HG03521 (cell line): Measurements from ENCODE around the gene NAGLU.

ENCODE experiments used
- ATAC-seq: cut with Tn5 transposase; IDR thresholded peaks from one replicate; pipeline ENCODE4 v1.9.1; 2021; ENCODE audit warnings: mild to moderate bottlenecking, moderate library complexity; ENCODE audit not compliant: unreplicated experiment

NAGLU gene

DNA sequence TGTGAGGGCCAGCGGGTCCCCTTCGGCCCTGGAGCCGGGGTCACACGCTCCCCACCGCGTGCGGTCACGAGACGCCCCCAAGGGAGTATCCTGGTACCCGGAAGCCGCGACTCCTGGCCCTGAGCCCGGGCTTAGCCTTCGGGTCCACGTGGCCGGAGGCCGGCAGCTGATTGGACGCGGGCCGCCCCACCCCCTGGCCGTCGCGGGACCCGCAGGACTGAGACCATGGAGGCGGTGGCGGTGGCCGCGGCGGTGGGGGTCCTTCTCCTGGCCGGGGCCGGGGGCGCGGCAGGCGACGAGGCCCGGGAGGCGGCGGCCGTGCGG lies at the start of gene NAGLU:
TSS of gene NAGLU (plus strand) at position 194 of the 324 bp plus-strand sequence. CDS start at position 226, 32 bp downstream.
- ATAC-seq: peak; percentile 79

DNA sequence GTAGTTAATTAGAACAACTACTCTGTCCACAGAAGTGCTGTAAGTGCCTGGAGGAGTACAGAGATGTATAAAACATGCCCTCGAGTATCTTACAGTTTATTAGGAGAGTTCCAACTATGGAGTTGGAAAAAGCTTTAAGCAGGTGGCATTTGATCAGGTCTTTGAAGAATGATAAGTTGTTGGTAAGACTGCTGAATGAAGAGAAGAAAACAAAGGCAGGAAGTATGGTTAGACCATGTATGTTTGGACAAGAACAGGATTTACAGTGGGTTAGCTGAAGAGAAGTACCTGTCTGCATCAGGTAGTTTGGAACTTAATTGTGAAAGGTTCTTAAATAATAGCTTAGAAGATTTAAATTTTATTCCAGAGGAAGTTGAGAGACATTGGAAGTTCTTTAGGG lies 48.0 kb upstream of the NAGLU start:
- ATAC-seq: no peak

DNA sequence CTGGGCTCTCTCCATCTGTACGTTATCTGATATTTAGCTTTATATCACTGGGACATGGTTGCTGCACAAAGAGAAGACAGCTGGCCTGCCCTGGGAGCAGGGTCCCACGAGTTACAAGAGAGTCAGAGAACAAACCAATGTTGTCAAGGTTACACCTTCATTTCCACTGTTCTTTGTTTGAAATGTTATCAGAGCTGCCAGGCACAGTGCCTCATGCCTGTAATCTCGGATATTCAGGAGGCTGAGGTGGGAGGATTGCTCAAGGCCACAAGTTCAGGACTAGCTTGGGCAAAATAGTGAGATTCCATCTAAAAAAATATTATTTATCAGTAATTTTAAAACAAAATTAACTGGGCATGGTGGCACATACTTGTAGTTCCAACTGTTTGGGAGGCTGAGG lies 42.7 kb upstream of the NAGLU start:
- no peak for ATAC-seq

DNA sequence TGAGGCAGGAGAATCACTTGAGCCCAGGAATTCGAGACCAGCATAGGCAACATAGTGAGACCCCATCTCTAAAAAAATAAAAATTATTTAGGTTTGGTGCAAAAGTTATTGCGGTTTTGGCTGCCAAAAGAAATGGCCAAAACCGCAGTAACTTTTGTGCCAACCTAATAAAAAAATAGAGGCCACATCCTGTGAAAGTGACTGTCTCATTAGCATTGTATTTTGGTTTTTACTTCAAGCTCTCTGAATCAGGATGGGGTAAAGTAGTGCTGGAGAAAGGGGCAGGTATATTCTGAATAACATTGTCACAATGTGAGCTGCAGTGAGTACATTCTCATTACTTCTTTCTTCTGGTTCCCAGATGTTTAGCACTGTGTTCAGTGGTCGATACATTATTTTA lies 41.4 kb upstream of the NAGLU start:
- no peak for ATAC-seq

DNA sequence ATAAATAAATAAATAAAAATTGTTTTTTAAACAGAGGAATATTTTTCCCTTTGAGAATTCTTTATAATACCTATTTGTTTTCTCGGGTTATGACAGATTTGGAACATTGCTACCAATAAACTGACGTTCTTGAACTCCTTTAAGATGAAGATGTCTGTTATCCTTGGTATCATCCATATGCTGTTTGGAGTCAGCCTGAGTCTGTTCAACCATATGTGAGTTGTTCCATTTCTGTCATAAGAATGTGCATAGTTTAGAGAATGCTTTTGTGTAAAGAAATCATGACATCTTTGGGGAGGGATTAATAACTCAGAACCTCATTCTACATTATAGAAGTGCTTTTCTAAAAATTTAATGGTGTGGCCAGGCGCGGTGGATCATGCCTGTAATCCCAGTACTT lies 37.2 kb upstream of the NAGLU start:
- no peak for ATAC-seq

DNA sequence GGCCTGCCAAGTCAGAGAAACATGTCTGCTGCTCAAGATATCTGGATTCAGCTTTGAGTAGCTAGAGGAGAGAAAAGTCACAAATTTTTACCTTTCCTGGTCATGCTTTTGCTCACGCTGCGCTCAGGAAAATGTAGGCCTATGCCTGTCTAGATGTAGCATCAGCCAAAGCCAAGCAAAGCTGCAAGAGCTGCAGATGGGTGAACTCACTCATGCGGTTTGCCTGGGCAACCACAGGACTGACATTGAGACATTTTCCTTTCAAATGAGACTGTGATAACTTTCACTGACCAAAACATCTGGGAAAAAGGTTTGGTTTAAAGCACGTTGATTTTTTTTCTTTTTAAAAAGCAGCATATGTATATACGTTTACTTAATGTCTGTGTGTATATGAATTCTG lies 34.0 kb upstream of the NAGLU start:
- ATAC-seq: no peak

DNA sequence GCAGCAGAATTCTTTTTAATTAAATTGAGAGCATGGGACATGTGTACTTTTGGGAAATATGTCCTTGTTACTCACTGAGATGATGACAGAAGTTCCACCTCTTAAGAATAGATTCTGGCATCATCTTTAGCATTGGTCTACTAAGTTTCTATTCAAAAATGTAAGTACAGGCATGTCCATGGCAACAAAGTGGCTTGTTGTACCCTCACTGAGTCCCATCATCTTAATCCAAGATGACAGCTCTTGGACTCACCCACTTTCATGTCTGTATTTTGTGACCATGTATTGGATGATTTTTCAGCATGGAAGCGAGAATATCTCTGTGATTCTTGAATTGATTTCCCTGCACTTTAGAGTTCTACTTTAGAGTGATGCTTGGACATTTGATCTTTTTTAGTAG lies 33.1 kb upstream of the NAGLU start:
- no peak for ATAC-seq

DNA sequence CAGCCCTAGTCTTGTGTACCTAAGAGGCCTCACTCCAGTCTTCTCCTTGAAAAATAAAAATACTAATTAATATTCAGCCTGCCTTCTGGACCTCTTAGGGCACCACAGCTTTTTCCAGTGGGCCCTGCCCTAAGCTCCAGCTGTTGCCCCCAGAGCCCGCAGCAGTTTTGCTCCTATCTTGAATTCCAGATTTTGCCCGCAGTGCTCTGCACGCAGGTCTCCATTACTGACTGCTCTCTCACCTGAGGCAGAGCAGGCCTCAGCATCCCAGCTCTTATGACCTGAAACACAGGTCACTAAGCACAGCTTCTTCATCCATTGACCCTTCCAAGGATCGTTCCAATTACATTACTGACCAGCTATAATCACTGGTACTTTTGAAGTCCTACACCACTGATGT lies 28.4 kb upstream of the NAGLU start:
- ATAC-seq: no peak

DNA sequence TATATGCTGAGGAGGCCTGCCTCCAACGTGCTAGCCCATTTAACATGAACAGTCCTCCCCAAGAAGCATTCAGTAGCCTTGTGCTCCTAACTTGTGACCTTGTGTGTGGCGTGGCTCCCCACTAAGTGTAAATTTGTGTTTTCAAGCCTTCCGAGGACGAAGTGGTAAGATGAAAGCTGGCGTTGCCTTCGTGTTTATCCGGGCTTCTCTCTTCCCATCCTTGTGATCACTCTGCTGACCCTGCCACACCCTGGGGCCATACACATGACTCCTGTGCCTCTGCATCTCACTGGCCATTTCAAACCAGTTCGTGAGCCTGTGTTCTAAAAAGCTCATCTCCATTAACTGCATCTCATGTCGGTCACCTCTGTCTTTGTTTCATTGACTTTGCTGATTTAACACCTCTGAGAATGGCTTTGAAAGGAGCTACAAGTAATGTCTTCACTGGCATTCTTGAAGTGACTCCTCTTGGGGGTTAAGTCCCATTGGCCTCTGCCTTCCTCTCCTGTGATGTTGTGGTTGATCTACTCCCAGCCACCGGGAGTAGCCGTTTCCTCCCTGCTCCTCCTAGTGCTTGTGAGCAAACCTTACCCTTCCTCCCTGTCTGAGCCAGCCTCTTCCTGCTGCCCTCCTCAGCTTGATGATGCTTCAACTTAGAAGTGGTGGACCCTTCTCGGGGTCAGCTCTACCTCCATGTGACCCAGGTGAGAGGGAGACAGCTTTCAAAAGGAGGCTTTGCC lies 27.4 kb upstream of the NAGLU start:
- ATAC-seq: no peak

DNA sequence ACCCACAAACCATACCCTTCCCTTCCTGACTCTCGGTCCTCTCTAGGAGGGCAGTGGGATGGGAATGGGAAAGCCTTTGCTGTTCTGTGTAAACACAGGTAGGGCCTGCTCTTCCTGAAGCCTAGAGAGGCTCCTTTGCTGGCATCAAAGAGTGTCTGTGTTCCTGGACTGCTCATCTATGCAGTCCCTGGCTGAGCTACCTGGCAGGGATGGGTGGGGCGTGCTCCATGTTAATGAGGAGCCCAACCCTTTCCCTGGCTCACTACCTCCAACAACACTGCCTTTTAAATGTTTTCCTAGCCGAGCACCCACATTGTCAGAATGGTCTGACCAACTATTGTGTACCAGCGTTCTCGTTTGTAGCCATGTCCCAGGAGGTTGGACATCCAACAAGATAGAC lies 26.6 kb upstream of the NAGLU start:
- no peak for ATAC-seq

DNA sequence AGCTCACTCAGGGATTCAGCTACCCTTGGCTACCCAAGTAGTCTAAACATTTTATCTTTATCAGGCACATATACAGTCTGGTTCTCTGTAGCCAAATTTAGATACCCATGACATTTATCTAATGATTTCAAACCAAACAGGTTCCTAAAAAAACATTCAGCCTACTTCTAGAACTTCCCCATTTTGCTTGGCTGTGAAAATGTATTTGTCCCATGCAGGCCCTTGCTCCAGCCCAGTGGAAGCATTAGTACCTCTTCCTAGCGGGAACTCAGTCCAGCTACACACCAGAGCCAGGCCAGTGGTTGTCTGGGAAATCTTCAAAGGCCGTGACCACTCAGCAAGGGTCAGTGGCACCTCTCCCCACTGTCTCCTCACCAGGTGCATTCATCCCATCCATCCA lies 26.2 kb upstream of the NAGLU start:
- no peak for ATAC-seq

DNA sequence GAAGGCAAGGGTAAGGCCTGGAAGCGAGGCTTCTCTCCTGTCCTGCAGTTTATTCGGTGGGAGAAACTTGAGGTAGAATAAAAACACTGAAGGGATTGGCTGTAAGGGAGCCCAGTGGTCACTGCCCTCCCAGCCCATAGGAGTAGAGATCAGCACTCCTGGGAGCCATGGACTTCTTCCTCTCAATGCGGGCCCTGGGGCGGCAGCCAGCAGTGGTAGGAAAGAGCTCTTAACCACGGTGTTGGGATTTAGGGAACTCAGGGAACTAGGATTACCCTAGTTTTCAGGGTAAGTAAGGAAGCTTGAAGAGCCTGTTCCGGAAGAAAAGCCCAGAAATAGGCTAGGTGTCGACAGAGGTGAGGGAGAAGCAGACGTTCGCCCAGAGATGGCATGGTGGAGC lies 23.8 kb upstream of the NAGLU start:
- ATAC-seq: no peak

DNA sequence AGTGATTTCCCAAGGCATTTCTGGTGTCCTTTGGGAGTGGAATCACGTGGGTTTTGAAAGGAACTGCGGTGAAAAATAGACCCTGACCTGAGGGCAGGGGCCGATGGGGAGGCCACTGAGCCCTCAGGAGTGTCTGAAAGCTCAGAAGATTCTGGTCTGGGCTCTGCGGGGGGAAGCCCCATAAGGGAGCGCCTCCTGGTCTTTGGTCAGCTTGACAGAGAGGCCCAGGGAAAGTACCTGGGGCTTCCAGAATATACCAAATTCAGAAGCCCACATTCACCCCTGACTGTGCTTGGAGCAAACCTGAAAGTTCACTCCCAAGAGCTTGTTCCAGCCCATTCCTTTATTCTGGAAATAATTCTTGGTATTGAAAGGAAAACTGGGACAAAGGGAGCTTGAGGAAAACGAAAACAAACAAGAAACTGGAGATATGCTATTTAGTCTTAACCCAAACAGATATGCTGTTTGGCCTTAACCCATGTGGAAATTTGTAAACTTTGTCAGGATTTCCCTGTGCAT lies 23.2 kb upstream of the NAGLU start:
- ATAC-seq: no peak

DNA sequence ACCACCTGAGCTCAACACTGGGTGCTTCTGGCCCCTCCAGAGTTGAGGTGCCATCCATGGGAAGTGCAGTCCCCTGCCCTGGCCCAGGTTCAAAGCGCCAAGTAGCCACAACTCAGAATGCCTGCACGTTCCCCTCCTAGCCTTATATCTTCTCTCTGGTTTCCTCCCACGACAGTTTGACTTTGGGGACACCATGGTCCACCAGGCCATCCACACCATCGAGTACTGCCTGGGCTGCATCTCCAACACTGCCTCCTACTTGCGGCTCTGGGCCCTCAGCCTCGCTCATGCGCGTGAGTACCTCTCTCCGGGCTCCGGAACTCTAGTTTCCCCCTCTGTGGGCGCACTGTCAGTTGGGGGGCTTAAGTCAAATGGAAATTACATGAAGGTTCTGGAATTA lies 22.4 kb upstream of the NAGLU start:
- no peak for ATAC-seq

DNA sequence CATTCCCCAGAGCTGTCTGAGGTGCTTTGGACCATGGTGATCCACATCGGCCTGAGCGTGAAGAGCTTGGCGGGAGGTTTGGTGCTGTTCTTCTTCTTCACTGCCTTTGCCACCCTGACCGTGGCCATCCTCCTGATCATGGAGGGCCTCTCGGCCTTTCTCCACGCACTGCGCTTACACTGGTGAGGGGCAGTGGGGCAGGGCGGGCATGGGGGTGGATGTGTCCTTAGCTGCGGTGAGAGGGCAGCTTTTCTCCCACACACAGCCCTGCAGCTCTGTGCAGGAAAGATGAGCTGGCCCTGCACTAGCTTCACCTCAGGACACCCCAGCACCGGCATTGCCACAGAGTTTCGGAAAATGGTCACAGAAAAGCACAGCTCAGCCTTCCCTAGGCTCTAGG lies 21.8 kb upstream of the NAGLU start:
- no peak for ATAC-seq

DNA sequence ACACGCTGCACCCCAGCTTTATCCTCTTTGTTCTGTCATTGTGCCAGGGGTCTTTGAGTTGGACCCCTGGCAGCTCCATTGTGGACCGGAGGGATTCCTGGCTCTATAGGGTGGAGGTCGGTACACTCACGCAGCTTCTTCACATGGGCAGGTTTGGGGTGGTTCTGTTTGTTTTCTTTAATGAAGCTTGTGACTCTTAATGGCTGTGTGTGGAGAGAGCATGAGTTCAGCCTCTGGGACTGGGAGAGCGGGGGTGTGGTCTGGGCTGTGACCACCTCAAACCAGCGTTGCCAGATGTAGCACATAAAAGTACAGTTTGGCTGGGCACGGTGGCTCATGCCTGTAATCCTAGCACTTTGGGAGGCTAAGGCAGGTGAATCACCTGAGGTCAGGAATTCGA lies 21.2 kb upstream of the NAGLU start:
- no peak for ATAC-seq

DNA sequence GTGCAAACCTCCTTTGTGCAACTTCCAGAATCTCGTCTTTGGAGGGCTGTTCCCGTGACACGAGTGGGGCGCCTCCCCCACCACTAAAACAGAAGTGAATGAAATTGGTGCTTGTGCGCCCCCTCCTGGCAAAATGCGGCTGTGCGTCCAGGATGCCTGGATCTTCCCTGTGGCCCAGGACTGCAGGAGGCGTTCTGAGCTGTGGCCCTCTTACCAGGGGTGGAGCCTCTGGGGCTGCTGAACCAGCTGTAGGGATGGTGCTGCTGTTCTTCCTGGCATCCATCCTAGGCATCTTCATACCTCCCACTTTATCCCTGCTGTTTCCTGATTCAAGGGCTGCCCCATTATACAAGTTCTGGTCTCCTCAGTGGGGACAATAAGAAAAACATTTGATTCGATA lies 18.5 kb upstream of the NAGLU start:
- ATAC-seq: no peak

DNA sequence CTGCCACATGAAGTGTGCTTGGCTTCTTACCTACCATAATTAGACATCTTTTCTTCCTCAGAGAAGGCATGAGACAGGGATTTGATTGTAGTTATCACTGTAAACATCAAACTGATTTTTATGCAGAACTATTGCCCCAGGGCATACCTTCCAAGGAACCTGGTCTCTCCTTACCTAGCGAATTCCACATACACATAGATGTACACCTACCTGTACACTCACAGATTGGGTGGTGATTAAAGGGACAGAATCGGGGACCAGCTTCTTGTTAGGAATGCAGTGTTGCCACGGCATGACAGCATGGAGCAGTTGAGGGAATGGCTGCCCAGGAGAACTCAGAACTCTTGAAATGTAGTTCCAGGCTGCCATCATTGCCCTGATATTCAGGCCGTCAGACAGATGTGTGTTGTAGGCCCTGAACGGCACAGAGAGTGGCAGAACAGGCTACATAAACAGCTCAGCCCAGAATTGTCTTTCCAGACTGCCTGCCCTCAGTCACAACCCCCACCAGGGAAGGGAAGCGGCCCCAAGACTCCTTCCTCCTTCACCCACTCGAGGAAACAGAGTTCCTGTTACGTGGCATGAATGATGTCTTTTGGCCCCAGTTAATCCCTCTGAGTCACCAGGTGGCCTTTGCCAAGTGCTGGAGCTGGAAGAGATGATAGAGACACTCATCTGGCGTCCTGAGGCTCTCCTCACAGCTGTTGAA lies 17.8 kb upstream of the NAGLU start:
- no peak for ATAC-seq

DNA sequence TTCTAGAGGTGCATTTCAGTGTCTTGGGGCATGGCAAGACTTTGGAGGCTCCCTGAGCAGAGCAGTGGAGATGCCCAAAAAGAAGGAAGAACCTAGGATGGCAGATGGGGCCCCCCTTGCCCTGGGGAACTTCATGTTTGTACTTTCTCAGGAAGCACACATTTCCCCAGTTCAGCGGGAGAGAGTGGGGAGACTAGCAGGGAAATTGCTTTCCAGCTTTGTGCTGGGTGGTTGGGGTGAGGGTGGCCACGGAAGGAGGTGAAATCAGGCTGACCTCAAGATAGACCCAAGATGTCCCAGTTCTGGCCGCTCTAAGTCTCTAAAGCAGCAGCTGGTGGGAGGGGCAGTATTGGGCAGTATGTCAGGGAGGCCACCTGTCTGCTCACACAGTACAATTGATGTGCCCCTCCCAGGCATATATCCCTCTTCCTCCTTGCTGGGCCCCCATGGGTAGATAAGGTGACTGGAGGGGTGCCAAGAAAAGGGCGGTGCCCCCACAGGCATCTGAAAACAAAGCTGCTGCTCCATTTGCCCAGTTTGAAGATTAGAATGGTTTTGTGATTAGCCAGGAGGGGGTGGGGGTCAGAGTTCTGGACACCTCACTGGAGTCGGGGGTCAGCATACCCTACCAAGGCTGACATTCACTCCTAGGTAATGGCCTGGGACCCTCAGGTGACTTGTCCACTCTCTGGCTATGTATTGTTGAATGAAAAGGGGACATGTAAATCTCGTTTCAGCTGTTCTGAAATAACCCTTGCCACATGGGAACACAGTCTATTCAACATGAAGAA lies 17.1 kb upstream of the NAGLU start:
- ATAC-seq: no peak

DNA sequence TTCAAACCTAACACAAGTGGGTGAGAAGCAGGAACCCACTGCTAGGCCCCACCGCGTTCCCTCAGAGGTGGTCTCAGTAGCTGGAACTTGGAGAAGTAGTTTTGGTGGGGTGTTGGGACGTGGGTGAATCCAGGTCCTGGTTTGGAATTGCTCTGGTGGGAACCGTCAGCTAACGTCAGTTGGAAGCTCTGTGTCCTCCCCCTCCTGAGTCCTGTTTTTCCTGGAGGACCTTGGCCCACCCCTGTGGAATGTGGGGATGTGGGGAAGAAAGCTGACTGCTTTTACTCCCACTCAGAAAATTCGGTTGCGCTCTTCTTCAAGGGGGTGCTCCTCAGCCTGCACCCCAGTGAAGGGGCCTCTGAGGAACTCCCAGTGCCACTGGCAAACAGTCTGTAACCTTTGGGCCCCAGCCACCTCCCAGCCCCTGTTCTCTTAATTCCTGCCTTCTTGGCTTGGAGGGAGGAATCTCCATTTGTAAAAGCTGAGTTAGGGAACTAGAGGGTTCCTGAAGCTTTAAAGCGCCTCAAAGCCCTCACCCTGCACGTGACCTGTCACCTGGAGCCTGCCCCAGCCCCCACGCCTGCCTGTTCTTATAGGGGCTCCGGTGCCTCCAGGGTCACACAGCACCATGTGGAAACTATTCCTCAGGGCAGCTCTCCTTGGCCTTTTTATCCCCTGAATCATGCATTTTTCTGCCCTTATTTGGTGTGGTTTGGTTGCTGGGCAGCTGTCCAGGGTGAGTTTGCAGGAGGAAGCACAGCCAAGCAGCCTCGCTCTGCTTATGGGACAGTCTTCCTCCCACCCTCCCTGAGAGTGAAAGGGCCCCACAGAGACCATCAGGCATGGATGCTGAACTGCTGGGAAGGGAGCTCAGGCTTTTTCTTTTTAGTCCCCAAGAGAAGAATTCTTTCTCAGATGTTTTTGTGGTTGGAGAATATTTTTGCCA lies 16.2 kb upstream of the NAGLU start:
- ATAC-seq: no peak

DNA sequence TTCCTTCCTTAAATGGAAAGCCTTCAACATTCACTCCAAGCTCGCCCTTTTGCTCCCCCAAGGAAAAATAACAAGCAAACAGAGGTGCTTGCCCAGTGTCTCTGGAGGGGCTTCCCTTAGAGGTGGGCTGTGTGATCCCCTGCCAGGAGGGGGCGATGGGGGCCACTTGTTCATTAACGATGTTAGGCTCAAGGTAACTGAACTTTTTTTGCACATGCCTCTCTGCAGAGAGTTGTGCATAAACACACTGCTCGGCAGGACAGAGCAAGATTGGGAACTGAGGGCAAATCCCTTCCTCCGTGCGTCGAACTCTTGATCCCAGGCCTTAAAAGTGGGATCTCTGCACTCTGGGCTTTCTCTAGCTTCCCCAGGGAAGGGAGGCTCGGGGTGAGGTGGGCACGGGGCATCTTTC lies 15.5 kb upstream of the NAGLU start:
- no peak for ATAC-seq
